DMS53 (cell line): ENCODE results near the gene DLG4.

Experiments used
- DNase-seq: peaks from one replicate; lab custom pipeline; 2025; lab: John Stamatoyannopoulos, UW

DLG4 gene

GRCh38 chr17:7219812-7220592, at the start of gene DLG4, which contains the start of gene ACADVL:
DLG4 (minus strand) TSS chr17:7219836.
ACADVL (plus strand) TSS chr17:7219938; CDS start chr17:7219985, 47 bp downstream.
- DNase-seq = peak; percentile 94

- DNase-seq = peak; percentile 43
These were observed 47.1 kb upstream of the DLG4 start for GRCh38 chr17:7266784-7267183.

- no peak for DNase-seq
These were observed 44.1 kb upstream of the DLG4 start for GRCh38 chr17:7263801-7264078.

GRCh38 chr17:7262935-7263800, 43.5 kb upstream of the DLG4 start:
- peak; percentile 83 for DNase-seq

- DNase-seq = peak; percentile 99
These were observed 42.7 kb upstream of the DLG4 start, which contains the start of gene CLDN7 for GRCh38 chr17:7262192-7262934. CLDN7 (minus strand) TSS chr17:7262478; CDS start chr17:7262043, 435 bp downstream.

GRCh38 chr17:7261379-7262191, 41.9 kb upstream of the DLG4 start:
- DNase-seq = peak; percentile 78

GRCh38 chr17:7260651-7261378, 41.2 kb upstream of the DLG4 start:
- DNase-seq = peak; percentile 96

GRCh38 chr17:7260151-7260550, 40.5 kb upstream of the DLG4 start:
- peak; percentile 48 for DNase-seq

- DNase-seq = no peak
These were observed 39.9 kb upstream of the DLG4 start for GRCh38 chr17:7259555-7259889.

- DNase-seq = peak; percentile 64
These were observed 39.3 kb upstream of the DLG4 start for GRCh38 chr17:7258731-7259554.

- DNase-seq = no peak
These were observed 37.3 kb upstream of the DLG4 start for GRCh38 chr17:7256766-7257456.

- no peak for DNase-seq
These were observed 34.9 kb upstream of the DLG4 start for GRCh38 chr17:7254511-7254910.

GRCh38 chr17:7253082-7253481, 33.4 kb upstream of the DLG4 start:
- no peak for DNase-seq

- peak; percentile 98 for DNase-seq
These were observed 32.8 kb upstream of the DLG4 start, which contains the start of gene ELP5 for GRCh38 chr17:7252176-7253043. ELP5 (plus strand) TSS chr17:7252215; CDS start chr17:7252551, 336 bp downstream.

GRCh38 chr17:7251661-7252175, 32.1 kb upstream of the DLG4 start, which contains the start of gene CTDNEP1:
CTDNEP1 (minus strand) TSS chr17:7251734; CDS start chr17:7251296, 438 bp downstream.
- peak; percentile 100 for DNase-seq

GRCh38 chr17:7250695-7251627, 31.3 kb upstream of the DLG4 start:
- DNase-seq = no peak

GRCh38 chr17:7249830-7250229, 30.2 kb upstream of the DLG4 start:
- no peak for DNase-seq
